GM19397 (cell line): ENCODE measurements around the gene SCCPDH.
A peak's percentile ranks its signal among the peaks of the same experiment; 100 is the strongest.
"Not testable (repeated sequence)": the region's sequence is repeated elsewhere in the genome, so short reads cannot be mapped to it uniquely, and the experiment has no call there.

Experiments
- ATAC-seq: cut with Tn5 transposase; IDR thresholded peaks from one replicate; pipeline ENCODE4 v1.9.1; 2021; ENCODE audit warnings: mild to moderate bottlenecking, moderate library complexity; ENCODE audit not compliant: unreplicated experiment

The SCCPDH gene

GRCh38 chr1:246724016-246724730 is at the start of gene SCCPDH:
TSS of gene SCCPDH (plus strand) at chr1:246724409. CDS start at chr1:246724423, 14 bp downstream.
- peak; percentile 99 for ATAC-seq

GRCh38 chr1:246677842-246678241 is 46.4 kb upstream of the SCCPDH start:
- ATAC-seq = no peak

GRCh38 chr1:246678816-246679793 is 45.1 kb upstream of the SCCPDH start:
- no peak for ATAC-seq

GRCh38 chr1:246679794-246680177 is 44.4 kb upstream of the SCCPDH start:
- ATAC-seq = no peak

- no peak for ATAC-seq
Observed at GRCh38 chr1:246680190-246680589, 44.0 kb upstream of the SCCPDH start.

GRCh38 chr1:246680696-246681130 is 43.5 kb upstream of the SCCPDH start:
- ATAC-seq = no peak

GRCh38 chr1:246681900-246682895 is 42.0 kb upstream of the SCCPDH start:
- ATAC-seq = no peak

GRCh38 chr1:246683521-246683920 is 40.7 kb upstream of the SCCPDH start:
- no peak for ATAC-seq

- ATAC-seq = no peak
Observed at GRCh38 chr1:246687002-246687401, 37.2 kb upstream of the SCCPDH start.

GRCh38 chr1:246689409-246690008 is 34.7 kb upstream of the SCCPDH start:
- peak; percentile 82 for ATAC-seq

- ATAC-seq = no peak
Observed at GRCh38 chr1:246690100-246690499, 34.1 kb upstream of the SCCPDH start.

GRCh38 chr1:246691622-246692495 is 32.4 kb upstream of the SCCPDH start:
- ATAC-seq = no peak

- not testable (repeated sequence) for ATAC-seq
Observed at GRCh38 chr1:246694213-246694895, 29.9 kb upstream of the SCCPDH start.

GRCh38 chr1:246695136-246695535 is 29.1 kb upstream of the SCCPDH start:
- ATAC-seq = no peak

- no peak for ATAC-seq
Observed at GRCh38 chr1:246695666-246696065, 28.5 kb upstream of the SCCPDH start.

- no peak for ATAC-seq
Observed at GRCh38 chr1:246698466-246699094, 25.6 kb upstream of the SCCPDH start.

GRCh38 chr1:246699095-246699735 is 25.0 kb upstream of the SCCPDH start:
- peak; percentile 89 for ATAC-seq

- no peak for ATAC-seq
Observed at GRCh38 chr1:246703581-246703980, 20.6 kb upstream of the SCCPDH start.
